ELR (cell line): ENCODE results near the gene CDK2AP2.

Experiments
- DNase-seq: peaks from one replicate; pipeline ENCODE4 v3.0.0-alpha.2; 2015; ENCODE audit warnings: low read depth

CDK2AP2 gene

GRCh38 chr11:67503119-67504004, 4.6 kb downstream of the CDK2AP2 start:
- no peak for DNase-seq

DNA sequence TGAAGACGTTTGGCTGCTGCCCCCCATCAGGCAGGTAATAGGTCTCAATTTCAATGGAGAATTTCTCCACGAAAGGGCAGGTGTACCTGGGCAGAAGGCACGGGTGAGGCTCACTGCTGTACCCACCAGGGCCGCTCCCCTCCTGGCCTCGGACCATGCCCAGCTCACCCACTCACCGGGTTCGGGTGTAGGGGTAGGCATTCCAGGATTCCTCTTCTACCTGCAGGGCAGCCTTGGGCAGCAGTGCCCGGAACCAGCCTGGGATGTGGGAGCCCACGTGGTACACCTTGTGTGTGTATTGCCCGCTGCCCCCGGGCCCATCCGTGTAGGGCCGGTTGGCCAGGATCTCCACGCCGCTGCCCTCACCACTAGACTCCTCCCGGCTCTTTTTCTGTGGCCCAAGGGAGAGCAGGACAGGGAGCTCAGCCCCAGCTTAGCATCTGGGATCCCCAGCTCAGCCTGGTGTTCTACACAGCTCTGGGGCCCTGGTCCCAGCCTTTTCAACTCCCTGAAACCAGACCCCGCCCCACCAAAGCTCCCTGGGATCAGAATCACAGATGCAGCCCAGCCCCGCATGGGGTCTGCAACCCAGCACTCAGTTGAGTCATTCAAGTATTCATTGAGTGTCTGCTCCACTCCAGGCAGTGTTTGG, 5.5 kb downstream of the CDK2AP2 start:
- no peak for DNase-seq

DNA sequence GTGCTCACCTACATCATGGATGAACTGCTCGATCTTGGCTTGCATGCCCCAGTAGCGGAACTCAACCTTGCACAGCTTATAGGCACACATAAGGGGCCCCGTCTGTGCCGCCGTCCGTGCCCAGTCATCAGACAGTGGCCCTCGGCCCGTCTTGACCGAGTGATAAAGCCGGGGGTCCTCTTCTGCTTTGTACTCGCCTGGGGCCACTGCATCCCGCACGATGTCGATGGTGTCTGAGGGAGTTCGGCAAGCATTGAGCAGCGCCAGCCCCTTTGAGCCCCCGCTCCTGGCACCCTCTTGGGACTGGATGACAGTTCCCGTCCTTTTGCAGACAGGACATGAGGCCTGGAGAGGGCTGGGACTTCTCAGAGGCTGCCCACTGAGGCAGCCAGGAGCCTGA, 6.1 kb downstream of the CDK2AP2 start:
- no peak for DNase-seq

GRCh38 chr11:67500831-67501715, 6.9 kb downstream of the CDK2AP2 start:
- DNase-seq: no peak

DNA sequence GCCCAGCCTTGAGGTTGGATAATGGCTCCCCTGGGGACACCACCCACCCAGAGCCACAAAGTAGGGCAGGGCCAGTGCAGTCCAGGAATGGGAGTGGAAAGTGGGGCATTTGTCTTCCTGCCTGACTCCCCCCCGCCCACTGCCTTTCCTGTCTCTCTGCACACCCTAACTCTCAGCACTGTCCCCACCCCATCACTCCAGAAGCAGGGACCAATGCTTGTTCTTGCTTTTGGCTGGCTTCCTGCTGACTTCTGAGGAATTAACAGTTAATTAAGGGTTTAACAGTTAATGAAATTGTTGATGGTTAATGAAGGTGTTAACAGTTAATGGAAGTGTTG, 7.5 kb downstream of the CDK2AP2 start:
- DNase-seq: no peak

DNA sequence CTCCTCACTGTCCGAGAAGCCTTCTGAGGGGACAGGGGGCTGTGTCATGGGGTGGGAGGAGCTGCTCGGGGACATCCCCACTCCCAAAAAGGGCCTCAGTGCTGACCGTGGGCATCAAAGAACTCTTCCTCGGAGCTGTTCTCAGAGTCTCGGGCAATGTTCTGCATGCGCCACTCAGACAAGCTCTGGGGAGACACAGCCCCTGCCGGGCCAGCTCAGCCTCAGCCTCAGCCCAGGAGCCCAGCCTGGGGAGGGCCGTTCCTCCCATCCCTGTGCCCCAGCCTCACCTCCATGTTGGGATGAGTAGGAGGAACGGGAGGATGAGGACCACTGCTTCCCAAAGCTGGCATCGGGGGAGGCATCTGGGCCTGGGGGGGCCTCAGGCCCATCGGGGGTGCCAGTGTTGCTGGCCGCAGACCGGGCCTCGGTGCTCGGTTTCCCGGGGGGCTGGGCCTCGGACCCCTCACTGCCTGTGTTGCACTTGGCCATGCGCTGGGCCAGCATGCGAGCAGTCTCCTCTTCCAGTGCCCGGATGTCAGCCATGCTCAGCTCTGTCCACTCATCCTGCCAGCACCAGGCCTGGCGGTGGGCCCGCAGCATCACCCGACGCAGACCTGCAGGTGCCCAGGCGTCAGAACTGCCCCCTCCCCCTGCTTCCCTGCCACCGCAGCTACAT, 8.0 kb downstream of the CDK2AP2 start:
- no peak for DNase-seq

DNA sequence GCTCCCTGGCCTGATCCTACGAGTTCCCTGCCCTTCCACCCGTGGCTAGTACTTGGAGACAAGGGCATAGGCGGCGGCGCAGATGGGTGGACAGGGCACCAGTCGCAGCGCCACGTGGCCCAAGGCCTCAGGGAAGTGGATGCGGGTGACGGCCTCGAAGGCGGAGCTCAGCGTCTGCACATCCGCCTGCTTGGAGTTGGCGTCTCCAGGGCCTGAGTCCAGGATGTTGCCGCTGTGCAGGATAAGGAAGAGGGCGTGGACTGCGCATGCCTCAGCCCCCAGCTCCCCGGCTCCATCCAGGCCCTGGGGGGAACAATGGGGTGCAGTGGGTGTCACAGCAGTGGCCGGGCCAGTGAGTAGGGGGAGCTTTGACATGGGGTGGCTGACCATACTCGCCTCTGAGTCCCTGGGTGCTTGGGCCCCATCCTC, 9.4 kb downstream of the CDK2AP2 start:
- DNase-seq: no peak

DNA sequence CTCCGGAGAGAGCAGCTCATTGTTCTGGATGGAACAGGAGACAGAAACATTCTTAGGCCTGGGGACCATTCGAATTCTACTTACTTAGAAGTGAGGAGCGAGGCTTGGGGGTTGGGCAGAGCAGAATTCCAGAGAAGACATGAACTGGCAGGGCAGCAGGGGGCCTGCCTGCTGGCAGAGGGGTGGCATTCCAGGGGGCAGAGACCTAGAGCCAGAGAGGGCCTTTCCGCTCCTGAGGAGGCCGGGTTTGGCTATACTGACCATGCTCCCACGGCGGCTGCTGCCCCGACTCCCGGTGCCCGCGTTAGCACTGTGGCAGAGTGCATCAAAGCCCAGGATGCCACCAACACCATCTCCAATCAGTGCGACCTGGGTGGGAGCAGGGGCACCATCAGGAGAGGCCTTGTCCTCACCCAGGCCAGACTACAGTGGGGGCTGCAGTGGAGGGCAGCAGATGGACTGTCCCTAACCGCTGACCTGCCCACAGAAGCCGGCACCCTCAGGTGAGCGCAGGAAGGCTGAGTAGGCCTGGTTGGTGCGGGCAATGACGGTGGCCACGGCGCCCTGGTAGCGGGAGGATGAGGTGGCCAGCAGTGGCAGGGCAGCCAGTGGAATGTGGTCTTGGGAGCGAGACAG, 10.2 kb downstream of the CDK2AP2 start:
- no peak for DNase-seq

DNA sequence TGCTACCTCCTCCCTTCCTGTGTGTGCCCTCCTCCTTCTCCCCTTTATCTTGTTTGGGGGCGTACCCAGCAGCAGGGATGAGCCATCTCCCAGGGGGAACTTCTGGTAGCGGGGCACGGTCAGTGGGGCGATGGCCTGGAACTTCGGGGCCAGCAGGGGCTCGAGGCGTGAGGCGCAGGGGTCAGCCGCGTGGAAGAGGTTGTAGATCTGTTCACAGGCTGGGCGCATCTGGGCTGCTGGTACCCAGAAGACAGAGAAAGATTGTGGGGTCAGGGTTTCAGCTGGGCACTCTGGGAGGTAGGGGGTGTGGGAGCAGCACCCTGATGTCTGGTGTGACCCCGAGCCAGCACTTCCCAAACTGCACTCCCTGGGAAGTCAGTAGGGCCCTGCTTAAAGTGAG, 11.8 kb downstream of the CDK2AP2 start:
- DNase-seq: no peak

DNA sequence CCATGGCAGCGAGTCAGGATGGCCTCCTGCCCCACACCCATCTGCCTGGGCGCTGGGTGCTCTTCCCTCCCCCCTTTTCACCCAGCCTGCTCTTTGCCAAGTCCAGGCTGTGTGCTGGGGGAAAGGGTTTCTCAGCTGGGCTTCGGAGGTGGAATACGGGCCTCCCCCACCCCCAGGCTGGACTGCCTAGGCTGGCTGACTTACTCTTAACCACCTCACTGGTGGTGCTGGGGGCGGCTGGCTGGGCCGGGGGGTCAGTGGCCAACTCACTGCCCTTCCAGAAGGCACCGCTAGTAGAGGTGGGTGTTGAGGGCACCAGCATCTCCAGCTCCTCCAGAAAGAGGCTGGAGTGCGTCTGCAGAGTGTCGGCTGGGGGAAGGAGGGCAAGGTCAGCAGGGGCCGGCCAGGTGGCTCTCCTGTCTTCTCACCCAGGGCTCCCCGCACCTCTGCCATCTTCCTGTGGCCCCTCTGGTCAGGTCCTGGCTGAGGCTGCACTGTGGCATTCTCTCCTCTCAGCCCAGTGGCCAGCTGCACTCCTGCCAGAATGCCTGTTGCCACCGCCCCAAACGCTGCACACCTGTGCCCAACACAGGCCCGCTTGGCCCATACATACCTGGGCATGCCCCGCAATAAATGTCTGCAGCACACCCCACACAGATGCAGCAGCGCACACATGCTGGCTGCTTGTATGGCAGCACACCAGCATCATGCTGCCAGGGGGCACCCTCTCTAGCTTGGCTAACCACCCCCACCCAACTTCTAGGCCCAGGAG, 12.5 kb downstream of the CDK2AP2 start:
- no peak for DNase-seq

DNA sequence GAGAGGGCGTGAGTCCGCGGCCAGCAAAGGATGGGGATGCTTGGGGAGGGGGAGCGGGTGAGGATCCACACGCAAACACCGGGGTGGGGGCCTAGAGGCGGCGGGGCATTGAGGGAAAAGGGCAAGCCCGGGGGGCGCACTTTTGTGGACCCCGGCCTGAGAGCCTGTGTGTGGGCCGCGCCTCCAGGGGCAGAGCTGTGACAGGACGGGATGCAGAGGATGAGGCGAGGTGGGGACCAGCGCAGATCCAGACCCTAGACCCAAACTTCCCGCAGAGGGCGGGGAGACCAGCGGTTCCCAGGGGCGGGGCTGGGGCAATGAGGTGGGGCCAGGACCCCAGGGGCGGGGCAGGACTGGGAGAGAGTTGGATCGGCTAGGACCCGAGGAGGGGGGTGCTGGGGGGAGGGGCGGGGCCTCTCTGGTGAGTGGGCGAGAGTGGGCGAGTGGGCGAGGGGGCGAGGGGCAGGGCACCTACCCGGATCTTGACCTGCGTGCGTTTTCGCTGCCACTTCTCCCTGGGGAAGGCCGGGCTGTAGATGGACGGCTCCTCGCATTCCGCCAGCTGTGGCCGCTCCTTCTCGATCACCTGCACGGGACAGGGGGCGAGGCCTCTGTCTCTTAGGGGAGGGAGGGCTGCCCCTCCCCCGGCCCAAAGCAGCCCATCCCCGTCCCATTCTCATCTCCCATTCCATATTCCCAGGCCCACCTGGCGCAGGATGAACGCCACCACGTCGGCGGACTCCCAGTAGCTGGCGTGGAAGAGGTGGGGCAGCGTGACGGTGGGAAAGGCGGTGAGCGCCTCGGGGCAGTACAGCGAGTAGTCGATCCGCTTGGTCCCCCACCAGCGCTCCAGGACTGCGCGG, 13.4 kb downstream of the CDK2AP2 start:
- DNase-seq: no peak

GRCh38 chr11:67493548-67494370, 14.2 kb downstream of the CDK2AP2 start:
- no peak for DNase-seq

DNA sequence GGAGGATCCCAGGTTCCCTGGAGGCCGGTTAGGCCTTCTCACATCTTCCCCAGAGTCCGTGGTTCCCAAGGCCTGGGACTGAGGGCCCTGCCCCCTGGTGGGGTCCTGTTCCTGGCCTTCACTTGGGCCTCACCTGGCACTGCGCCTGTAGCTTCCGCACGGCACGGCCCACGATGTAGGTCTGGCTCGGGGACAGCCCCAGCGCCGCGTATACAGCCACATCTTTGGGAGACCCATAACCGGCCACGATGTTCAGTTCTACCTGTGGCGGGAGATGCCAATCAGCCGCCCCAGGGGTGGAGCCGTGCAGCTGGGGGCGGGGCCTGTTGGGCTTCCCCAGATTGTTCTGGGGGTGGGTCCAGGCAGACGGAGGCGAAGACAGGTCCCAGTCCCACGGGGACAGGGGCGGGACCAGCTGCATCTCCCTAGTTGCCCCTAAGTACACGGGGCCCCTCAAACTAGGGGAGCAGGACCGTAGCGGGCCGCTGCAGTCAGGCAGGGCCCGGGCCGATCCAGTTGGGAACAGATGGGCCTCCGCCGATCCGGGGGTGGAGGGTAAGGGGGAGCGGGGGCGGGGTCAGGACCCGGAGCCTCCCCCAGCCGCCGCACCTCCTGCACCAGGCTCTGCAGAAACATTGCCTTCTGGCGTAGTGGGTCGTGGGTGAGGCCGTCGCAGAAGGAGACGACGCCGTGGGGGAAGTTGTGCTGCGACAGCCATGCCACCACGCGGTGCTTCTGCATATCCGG, 15.0 kb downstream of the CDK2AP2 start:
- DNase-seq: no peak

GRCh38 chr11:67492069-67492727, 15.8 kb downstream of the CDK2AP2 start:
- DNase-seq: no peak

- no peak for DNase-seq
Measured at GRCh38 chr11:67491276-67492068, 16.5 kb downstream of the CDK2AP2 start.

DNA sequence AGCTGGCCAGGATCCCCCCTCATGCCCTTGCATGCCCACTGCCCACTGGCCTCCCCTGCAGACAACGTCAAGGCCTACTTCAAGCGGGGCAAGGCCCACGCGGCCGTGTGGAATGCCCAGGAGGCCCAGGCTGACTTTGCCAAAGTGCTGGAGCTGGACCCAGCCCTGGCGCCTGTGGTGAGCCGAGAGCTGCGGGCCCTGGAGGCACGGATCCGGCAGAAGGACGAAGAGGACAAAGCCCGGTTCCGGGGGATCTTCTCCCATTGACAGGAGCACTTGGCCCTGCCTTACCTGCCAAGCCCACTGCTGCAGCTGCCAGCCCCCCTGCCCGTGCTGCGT, 17.3 kb downstream of the CDK2AP2 start:
- DNase-seq: no peak
